Nephron (organoid): ENCODE measurements around the gene THAP8.

ENCODE experiments used
- H3K27ac Mint-ChIP-seq, 3 experiments: 2 replicates each; pipeline ENCODE4 v1.8.0; 2020; ENCODE audit warnings: mixed read lengths in 3 of 3, mild to moderate bottlenecking in 2 of 3, moderate library complexity in 1 of 3
- H3K27me3 Mint-ChIP-seq: 2 replicates; pipeline ENCODE4 v1.8.0; 2021; ENCODE audit warnings: low read depth, mild to moderate bottlenecking, moderate library complexity, mixed read lengths
- H3K36me3 Mint-ChIP-seq: 2 replicates; pipeline ENCODE4 v1.8.0; 2020; ENCODE audit warnings: low read depth, mixed read lengths
- H3K4me1 Mint-ChIP-seq: 2 replicates; pipeline ENCODE4 v1.8.0; 2020; ENCODE audit warnings: mixed read lengths
- H3K4me3 Mint-ChIP-seq, 3 experiments: 2 replicates each; pipeline ENCODE4 v1.8.0; 2020; ENCODE audit warnings: mild to moderate bottlenecking in 3 of 3, mixed read lengths in 3 of 3, moderate library complexity in 2 of 3
- H3K9me3 Mint-ChIP-seq: 2 replicates; pipeline ENCODE4 v1.8.0; 2020; ENCODE audit warnings: mixed read lengths
- CTCF ChIP-seq, 3 experiments: fragments of 200-600 bp; sonication (generic); IDR thresholded peaks; one replicate each; pipeline ENCODE4 v1.5.0; 2021; ENCODE audit warnings: antibody characterized with exemption in 3 of 3; ENCODE audit not compliant: unreplicated experiment in 3 of 3

THAP8 gene

GRCh38 chr19:36014012-36014924 lies 39.8 kb downstream of the THAP8 start, which contains the start of gene ALKBH6:
Gene ALKBH6, minus strand, starts transcription at chr19:36014213. Its CDS starts 816 bp downstream, at chr19:36013397.
- H3K4me1 Mint-ChIP-seq: peaks cover 22% of the 10 kb centered on the region
- peak within 1 kb of the TSS; percentile 10 to 89 (median 43) for H3K27ac Mint-ChIP-seq
- TF ChIP-seq CTCF (IDR thresholded peaks at IDR 0.05; ENCODE audit: unreplicated experiment in 3 of 3): no peak
- H3K36me3 Mint-ChIP-seq: peaks cover 32% of the 10 kb centered on the region
- H3K9me3 Mint-ChIP-seq: no peaks in the 10 kb centered on the region
- H3K27me3 Mint-ChIP-seq: peaks cover 7% of the 10 kb centered on the region
- peak within 1 kb of the TSS; percentile 94 to 96 (median 95) for H3K4me3 Mint-ChIP-seq

- Mint-ChIP-seq H3K27me3 (peaks cover 11% of the 10 kb centered on the region), H3K27ac (peak overlapping the region; percentile 10 to 89 (median 43)), H3K36me3 (peaks cover 28% of the 10 kb centered on the region), H3K9me3 (no peaks in the 10 kb centered on the region), H3K4me1 (peaks cover 26% of the 10 kb centered on the region), H3K4me3 (peak overlapping the region; percentile 94 to 96 (median 95))
- TF ChIP-seq CTCF (IDR thresholded peaks at IDR 0.05; ENCODE audit: unreplicated experiment in 3 of 3): no peak
Observed at GRCh38 chr19:36013280-36014011, 40.6 kb downstream of the THAP8 start.

- no peaks in the 10 kb centered on the region for H3K9me3 Mint-ChIP-seq
- peak overlapping the region; percentile 76 to 79 (median 76) for H3K4me3 Mint-ChIP-seq
- no peak overlapping the region for H3K27ac Mint-ChIP-seq
- no peak for TF ChIP-seq CTCF (IDR thresholded peaks at IDR 0.05; ENCODE audit: unreplicated experiment in 3 of 3)
- H3K27me3 Mint-ChIP-seq: peaks cover 16% of the 10 kb centered on the region
- peaks cover 26% of the 10 kb centered on the region for H3K4me1 Mint-ChIP-seq
- peaks cover 7% of the 10 kb centered on the region for H3K36me3 Mint-ChIP-seq
Observed at GRCh38 chr19:36010402-36010801, 43.7 kb downstream of the THAP8 start.

- Mint-ChIP-seq H3K27me3 (peaks cover 16% of the 10 kb centered on the region), H3K27ac (peak overlapping the region in 2 of 3 experiments; percentile 26 to 57), H3K9me3 (no peaks in the 10 kb centered on the region), H3K4me1 (peaks cover 26% of the 10 kb centered on the region), H3K36me3 (peaks cover 9% of the 10 kb centered on the region), H3K4me3 (peak overlapping the region; percentile 76 to 79 (median 76))
- TF ChIP-seq CTCF (IDR thresholded peaks at IDR 0.05; ENCODE audit: unreplicated experiment in 3 of 3): no peak
Observed at GRCh38 chr19:36009633-36010379, 44.3 kb downstream of the THAP8 start.

GRCh38 chr19:36009220-36009619 lies 44.9 kb downstream of the THAP8 start:
- Mint-ChIP-seq H3K27me3 (peaks cover 16% of the 10 kb centered on the region), H3K27ac (peak overlapping the region in 1 of 3 experiments; percentile 57), H3K4me1 (peaks cover 20% of the 10 kb centered on the region), H3K36me3 (peaks cover 8% of the 10 kb centered on the region), H3K4me3 (peak overlapping the region; percentile 76 to 82 (median 79)), H3K9me3 (no peaks in the 10 kb centered on the region)
- no peak for TF ChIP-seq CTCF (IDR thresholded peaks at IDR 0.05; ENCODE audit: unreplicated experiment in 3 of 3)
